HCT116 (cell line): ENCODE measurements around the gene CDK5R1.

Experiments used
- CTCF ChIP-seq, 3 experiments: fragments of 200-600 bp in 1 of 3; sonication (generic) in 1 of 3; IDR thresholded peaks in 2 of 3; conservative IDR thresholded peaks in 1 of 3; 2 replicates each; pipeline ENCODE4 v1.5.1; 2012 to 2017; ENCODE audit warnings: low read depth in 2 of 3, low read length in 2 of 3, antibody characterized with exemption in 1 of 3, borderline replicate concordance in 1 of 3, control low read depth in 1 of 3, mild to moderate bottlenecking in 1 of 3, mixed read lengths in 1 of 3, mixed run types in 1 of 3, moderate library complexity in 1 of 3; ENCODE audit not compliant: insufficient read depth in 1 of 3
- EGR1 ChIP-seq: IDR thresholded peaks from 2 replicates; pipeline ENCODE4 v1.6.1; 2012; ENCODE audit warnings: low read depth
- EZH2phosphoT487 ChIP-seq: fragments of 200-600 bp; IDR thresholded peaks from 2 replicates; pipeline ENCODE4 v1.6.1; 2018; ENCODE audit warnings: antibody characterized with exemption, borderline replicate concordance
- JUND ChIP-seq: IDR thresholded peaks from 2 replicates; pipeline ENCODE4 v1.6.1; 2012
- MAX ChIP-seq: IDR thresholded peaks from 2 replicates; pipeline ENCODE4 v1.6.1; 2012
- POLR2A ChIP-seq: IDR thresholded peaks from 2 replicates; pipeline ENCODE4 v1.7.0; 2011; ENCODE audit warnings: borderline replicate concordance; ENCODE audit not compliant: insufficient read depth, insufficient read length; ENCODE audit errors: extremely low read depth
- POLR2AphosphoS5 ChIP-seq: IDR thresholded peaks from 2 replicates; pipeline ENCODE4 v1.6.1; 2011; ENCODE audit warnings: mild to moderate bottlenecking, low read depth, low read length, moderate library complexity
- REST ChIP-seq: IDR thresholded peaks from 2 replicates; pipeline ENCODE4 v1.6.1; 2012; ENCODE audit warnings: low read depth
- SP1 ChIP-seq: IDR thresholded peaks from 2 replicates; pipeline ENCODE4 v1.6.1; 2012; ENCODE audit warnings: low read depth
- SRF ChIP-seq: IDR thresholded peaks from 2 replicates; pipeline ENCODE4 v1.6.1; 2012; ENCODE audit warnings: low read depth

- TF ChIP-seq CTCF (IDR thresholded peaks at IDR 0.05 in 2 of 3, conservative IDR thresholded peaks at IDR 0.05 in 1 of 3; ENCODE audit: borderline replicate concordance in 1 of 3, insufficient read depth in 1 of 3, low read depth in 2 of 3, low read length in 2 of 3) = no peak
- TF ChIP-seq SRF = no peak
- no peak for TF ChIP-seq EGR1
- no peak for TF ChIP-seq REST
- no peak for TF ChIP-seq EZH2phosphoT487
- no peak for TF ChIP-seq MAX
- TF ChIP-seq POLR2AphosphoS5 = no peak
- no peak for TF ChIP-seq POLR2A
- no peak for TF ChIP-seq JUND
- TF ChIP-seq SP1 = no peak
These were observed 1.9 kb downstream of the CDK5R1 start for GRCh38 chr17:32488604-32489180.
